Measurements from ENCODE around the gene ZNF189.

DNA sequence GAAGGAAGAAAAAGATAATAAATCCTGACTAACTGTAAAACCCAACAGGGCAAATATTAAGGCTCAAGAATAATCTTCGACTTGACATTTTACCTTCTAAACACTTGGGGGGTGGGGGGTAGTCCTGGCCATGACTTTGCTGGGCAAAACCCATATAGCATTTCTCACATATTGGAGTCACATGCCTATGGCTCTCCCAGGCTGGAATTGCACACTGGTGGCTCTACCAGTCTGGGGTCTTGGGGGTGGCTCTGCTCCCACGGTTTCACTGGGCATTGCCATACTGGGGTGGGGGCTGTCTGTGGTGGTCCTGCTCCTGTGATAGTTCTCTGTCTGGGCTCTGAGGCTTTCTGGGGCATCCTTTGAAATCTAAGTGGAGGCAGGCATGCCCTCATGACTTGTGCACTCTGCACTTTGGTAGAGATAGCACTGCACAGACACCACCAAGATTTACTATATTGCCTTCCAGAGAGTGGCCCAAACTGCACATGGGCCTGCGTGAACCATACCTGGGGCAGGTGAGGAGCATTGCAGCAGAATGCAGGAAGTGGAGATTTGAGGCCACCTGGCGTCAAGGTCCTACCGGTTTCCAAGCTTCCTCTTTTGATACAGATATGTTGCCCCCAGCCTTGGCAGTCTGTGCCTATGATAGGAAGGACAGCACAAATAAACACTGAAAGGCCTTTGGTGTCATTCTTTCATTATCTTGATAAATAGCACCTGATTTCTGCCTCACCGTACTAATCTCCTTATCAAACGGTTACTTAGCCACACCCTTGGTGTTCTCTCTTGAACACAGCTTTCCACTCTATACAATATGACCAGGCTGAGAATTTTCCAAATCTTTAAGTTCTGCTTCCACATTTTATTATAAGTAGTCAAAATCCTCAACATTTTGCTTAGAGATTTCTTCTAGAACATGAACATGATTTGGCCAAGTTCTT is 43.6 kb upstream of the ZNF189 start:
- TF ChIP-seq, protein P1, sequence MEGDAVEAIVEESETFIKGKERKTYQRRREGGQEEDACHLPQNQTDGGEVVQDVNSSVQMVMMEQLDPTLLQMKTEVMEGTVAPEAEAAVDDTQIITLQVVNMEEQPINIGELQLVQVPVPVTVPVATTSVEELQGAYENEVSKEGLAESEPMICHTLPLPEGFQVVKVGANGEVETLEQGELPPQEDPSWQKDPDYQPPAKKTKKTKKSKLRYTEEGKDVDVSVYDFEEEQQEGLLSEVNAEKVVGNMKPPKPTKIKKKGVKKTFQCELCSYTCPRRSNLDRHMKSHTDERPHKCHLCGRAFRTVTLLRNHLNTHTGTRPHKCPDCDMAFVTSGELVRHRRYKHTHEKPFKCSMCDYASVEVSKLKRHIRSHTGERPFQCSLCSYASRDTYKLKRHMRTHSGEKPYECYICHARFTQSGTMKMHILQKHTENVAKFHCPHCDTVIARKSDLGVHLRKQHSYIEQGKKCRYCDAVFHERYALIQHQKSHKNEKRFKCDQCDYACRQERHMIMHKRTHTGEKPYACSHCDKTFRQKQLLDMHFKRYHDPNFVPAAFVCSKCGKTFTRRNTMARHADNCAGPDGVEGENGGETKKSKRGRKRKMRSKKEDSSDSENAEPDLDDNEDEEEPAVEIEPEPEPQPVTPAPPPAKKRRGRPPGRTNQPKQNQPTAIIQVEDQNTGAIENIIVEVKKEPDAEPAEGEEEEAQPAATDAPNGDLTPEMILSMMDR (IDR thresholded peaks at IDR 0.05) = no peak
- no peak for TF ChIP-seq POLR2A (IDR thresholded peaks at IDR 0.05)
